PC-3 (cell line): ENCODE measurements around the gene TMED1.
"Not testable (repeated sequence)": the region's sequence is repeated elsewhere in the genome, so short reads cannot be mapped to it uniquely, and the experiment has no call there.

Experiments used
- EZH2 ChIP-seq: fragments of 300-600 bp; sonication (generic); IDR thresholded peaks from one replicate; pipeline ENCODE4 v1.6.1; 2017; ENCODE audit warnings: antibody characterized with exemption, mild to moderate bottlenecking, low read length; ENCODE audit not compliant: unreplicated experiment
- TF ChIP-seq, protein P1 (sequence below): fragments of 300-600 bp; sonication (generic); conservative IDR thresholded peaks from 2 replicates; pipeline ENCODE4 v1.5.1; 2017; ENCODE audit warnings: antibody characterized with exemption, low read depth, mild to moderate bottlenecking, low read length

DNA sequence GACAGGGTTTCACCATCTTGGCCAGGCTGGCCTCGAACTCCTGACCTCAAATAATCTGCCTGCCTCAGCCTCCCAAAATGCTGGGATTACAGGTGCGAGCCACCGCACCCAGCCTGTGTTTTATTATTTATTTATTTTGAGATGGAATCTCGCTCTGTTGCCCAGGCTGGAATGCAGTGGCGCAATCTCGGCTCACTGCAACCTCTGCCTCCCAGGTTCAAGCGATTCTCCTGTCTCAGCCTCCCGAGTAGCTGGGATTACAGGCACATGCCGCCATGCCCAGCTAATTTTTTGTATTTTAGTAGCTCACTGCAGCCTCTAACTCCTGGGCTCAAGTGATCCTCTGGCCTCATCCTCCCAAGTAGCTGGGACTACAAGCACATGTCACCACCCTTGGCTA is 41.6 kb upstream of the TMED1 start:
- not testable (repeated sequence) for TF ChIP-seq EZH2
- TF ChIP-seq, protein P1, sequence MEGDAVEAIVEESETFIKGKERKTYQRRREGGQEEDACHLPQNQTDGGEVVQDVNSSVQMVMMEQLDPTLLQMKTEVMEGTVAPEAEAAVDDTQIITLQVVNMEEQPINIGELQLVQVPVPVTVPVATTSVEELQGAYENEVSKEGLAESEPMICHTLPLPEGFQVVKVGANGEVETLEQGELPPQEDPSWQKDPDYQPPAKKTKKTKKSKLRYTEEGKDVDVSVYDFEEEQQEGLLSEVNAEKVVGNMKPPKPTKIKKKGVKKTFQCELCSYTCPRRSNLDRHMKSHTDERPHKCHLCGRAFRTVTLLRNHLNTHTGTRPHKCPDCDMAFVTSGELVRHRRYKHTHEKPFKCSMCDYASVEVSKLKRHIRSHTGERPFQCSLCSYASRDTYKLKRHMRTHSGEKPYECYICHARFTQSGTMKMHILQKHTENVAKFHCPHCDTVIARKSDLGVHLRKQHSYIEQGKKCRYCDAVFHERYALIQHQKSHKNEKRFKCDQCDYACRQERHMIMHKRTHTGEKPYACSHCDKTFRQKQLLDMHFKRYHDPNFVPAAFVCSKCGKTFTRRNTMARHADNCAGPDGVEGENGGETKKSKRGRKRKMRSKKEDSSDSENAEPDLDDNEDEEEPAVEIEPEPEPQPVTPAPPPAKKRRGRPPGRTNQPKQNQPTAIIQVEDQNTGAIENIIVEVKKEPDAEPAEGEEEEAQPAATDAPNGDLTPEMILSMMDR, result not testable (repeated sequence)
